Spleen (tissue), 11 donors: ENCODE data around the gene SYNGR2. TPM values are rescaled to one million over a fixed set of nuclear protein-coding genes. Genes with fewer than 3 reads are reported as not detected.

Experiments
- DNase-seq: peaks from one replicate; pipeline ENCODE4 v3.0.0-alpha.2; 2020
- H3K27ac ChIP-seq, 8 donors: fragments of 200-600 bp; sonication (generic) in 7 of 8; 1 replicate in 4 of 8; 2 replicates in 4 of 8; pipeline versions ENCODE4 v1.5.0 to v1.8.0; 2016 to 2021; ENCODE audit warnings: inconsistent platforms in 4 of 8, mild to moderate bottlenecking in 4 of 8, moderate library complexity in 1 of 8
- H3K27me3 ChIP-seq, 7 donors: fragments of 200-600 bp; sonication (generic) in 6 of 7; replicated peaks in 1 of 7; 1 replicate in 4 of 7; 2 replicates in 3 of 7; pipeline versions ENCODE4 v1.5.0 to v1.8.0; 2016 to 2021; ENCODE audit warnings: inconsistent platforms in 3 of 7, mild to moderate bottlenecking in 1 of 7
- H3K36me3 ChIP-seq, 6 donors: fragments of 200-600 bp; sonication (generic) in 5 of 6; 1 replicate in 4 of 6; 2 replicates in 2 of 6; pipeline versions ENCODE4 v1.5.0 to v1.8.0; 2016 to 2021; ENCODE audit warnings: inconsistent platforms in 2 of 6
- H3K4me1 ChIP-seq, 6 donors: fragments of 200-600 bp; sonication (generic) in 5 of 6; 1 replicate in 3 of 6; 2 replicates in 3 of 6; pipeline versions ENCODE4 v1.5.0 to v1.8.0; 2016 to 2021; ENCODE audit warnings: inconsistent platforms in 3 of 6
- H3K4me3 ChIP-seq, 8 donors: fragments of 200-600 bp; sonication (generic) in 7 of 8; 1 replicate in 4 of 8; 2 replicates in 4 of 8; pipeline versions ENCODE4 v1.5.0 to v1.8.0; 2016 to 2021; ENCODE audit warnings: inconsistent platforms in 4 of 8, mild to moderate bottlenecking in 4 of 8, moderate library complexity in 2 of 8
- H3K9me3 ChIP-seq, 8 donors: fragments of 200-600 bp; sonication (generic) in 7 of 8; 1 replicate in 4 of 8; 2 replicates in 4 of 8; pipeline versions ENCODE4 v1.5.0 to v1.8.0; 2016 to 2021; ENCODE audit warnings: inconsistent platforms in 4 of 8
- POLR2A ChIP-seq, 3 donors: fragments of 450-650 bp; IDR thresholded peaks; one replicate each; pipeline ENCODE4 v1.5.1; 2017; ENCODE audit warnings: antibody characterized with exemption in 3 of 3, mild to moderate bottlenecking in 1 of 3
- POLR2AphosphoS5 ChIP-seq, 3 donors: sonication (generic); formaldehyde crosslinking; IDR thresholded peaks; one replicate each; pipeline ENCODE4 v1.5.1; 2017; ENCODE audit warnings: antibody characterized with exemption in 3 of 3
- WGBS, 5 donors: extraction: QIAGEN DNeasy Blood & Tissue Kit in 3 of 5; methylation state at CpG; one replicate each; pipeline versions ENCODE4 v1.1.5 to v1.1.7; 2013 to 2018; 5-methylcytosine and 5-hydroxymethylcytosine counted together
- intact Hi-C: fragments of 100-400 bp; cut with DNase I; formaldehyde crosslinking; loops from one replicate; pipeline ENCODE4 v1.15.0; 2023; ENCODE audit warnings: low total_unique reads
- polyA plus RNA-seq, 3 donors: library from polyadenylated mRNA; stranded (reverse); fragments of 200-250 nt; gene quantifications; one replicate each; pipeline ENCODE4 v1.2.1, GENCODE V29; 2013
- total RNA-seq, 7 donors: library from RNA; depleted of rRNA in 3 of 7; stranded (reverse); fragments of >200 nt in 3 of 7; fragmentation: NEBNext Ultra II Directional in 4 of 7; extraction: Animal tissue kit (Norgen Biotek cat#: 25700) in 4 of 7; gene quantifications; one replicate each; pipeline versions ENCODE4 v1.1.0 to v1.2.1, GENCODE V29; 2016 to 2021
- TF ChIP-seq, protein P1 (sequence below), 11 experiments: fragments of 200-600 bp in 7 of 11; fragments of 450-650 bp in 4 of 11; sonication (generic) in 4 of 11; IDR thresholded peaks in 8 of 11; conservative IDR thresholded peaks in 3 of 11; 1 replicate in 7 of 11; 2 replicates in 4 of 11; pipeline versions ENCODE4 v1.4.0 to v1.8.0; 2016 to 2021; ENCODE audit warnings: antibody characterized with exemption in 11 of 11, inconsistent platforms in 4 of 11, mild to moderate bottlenecking in 1 of 11
- donor health status: healthy with polysubstance abuse.
- donor health status: DM: no; HTN: no; CAD: no; lungs with moderate emphysema.
- donor health status: DM: no; HTN: no; CAD: no.
- donor health status: Bipolar disorder and iron deficiency.
- donor health status: healthy.
- donor health status: DM: no; HTN: no; CAD: no.
- donor health status: DM: yes; HTN: yes; CAD: no.

The SYNGR2 gene
- total and polyA plus RNA-seq, 10 donors = 107 to 201 (median 144) TPM

DNA sequence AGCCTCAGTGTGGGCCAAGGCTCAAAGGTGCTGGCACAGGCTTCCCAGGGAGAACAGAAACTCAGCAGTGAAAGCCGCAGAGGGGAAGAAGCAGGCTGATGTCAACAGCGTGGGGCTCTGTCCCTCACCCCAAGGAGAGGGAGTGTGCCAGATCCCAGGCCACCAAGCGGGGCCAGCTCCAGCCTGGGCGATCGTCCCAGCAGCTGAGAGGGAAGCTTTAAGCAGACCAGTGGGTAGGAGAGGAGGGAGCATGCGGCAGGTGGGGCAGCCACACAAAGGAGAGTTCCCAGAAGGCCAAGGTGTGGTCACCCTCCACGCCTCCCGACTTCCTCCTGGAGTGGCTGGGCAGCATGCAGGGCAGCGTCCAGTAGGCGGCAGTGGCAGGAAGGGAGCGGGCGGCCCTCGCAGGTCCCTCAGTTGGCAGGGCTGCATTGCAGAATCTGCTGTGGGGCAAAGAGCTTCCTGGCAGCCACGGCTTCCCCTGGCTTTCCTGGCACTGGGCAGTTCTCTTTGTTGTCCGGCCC is 6.0 kb downstream of the SYNGR2 start:
- 25 to 59% (median 33%) methylated on average over 1 to 15 of the region's 15 CpGs for WGBS, 5 donors
- TF ChIP-seq, protein P1, sequence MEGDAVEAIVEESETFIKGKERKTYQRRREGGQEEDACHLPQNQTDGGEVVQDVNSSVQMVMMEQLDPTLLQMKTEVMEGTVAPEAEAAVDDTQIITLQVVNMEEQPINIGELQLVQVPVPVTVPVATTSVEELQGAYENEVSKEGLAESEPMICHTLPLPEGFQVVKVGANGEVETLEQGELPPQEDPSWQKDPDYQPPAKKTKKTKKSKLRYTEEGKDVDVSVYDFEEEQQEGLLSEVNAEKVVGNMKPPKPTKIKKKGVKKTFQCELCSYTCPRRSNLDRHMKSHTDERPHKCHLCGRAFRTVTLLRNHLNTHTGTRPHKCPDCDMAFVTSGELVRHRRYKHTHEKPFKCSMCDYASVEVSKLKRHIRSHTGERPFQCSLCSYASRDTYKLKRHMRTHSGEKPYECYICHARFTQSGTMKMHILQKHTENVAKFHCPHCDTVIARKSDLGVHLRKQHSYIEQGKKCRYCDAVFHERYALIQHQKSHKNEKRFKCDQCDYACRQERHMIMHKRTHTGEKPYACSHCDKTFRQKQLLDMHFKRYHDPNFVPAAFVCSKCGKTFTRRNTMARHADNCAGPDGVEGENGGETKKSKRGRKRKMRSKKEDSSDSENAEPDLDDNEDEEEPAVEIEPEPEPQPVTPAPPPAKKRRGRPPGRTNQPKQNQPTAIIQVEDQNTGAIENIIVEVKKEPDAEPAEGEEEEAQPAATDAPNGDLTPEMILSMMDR (IDR thresholded peaks at IDR 0.05 in 8 of 11, conservative IDR thresholded peaks at IDR 0.05 in 3 of 11) = peak; percentile 39 to 85 (median 58)
- no peak for TF ChIP-seq POLR2A (IDR thresholded peaks at IDR 0.05)
- TF ChIP-seq POLR2AphosphoS5 (IDR thresholded peaks at IDR 0.05) = peak; percentile 87 to 94 (median 88)
- H3K4me1 ChIP-seq = peaks cover 72 to 95% (median 81%) of the 10 kb centered on the region in 6 donors
- H3K4me3 ChIP-seq = peak overlapping the region in 3 of 8 donors; percentile 5 to 93 (median 5)
- intact Hi-C loops = no loop called here
- no peaks in the 10 kb centered on the region for H3K9me3 ChIP-seq
- no peaks in the 10 kb centered on the region for H3K27me3 ChIP-seq
- peak overlapping the region; percentile 75 to 96 (median 86) for H3K27ac ChIP-seq
- H3K36me3 ChIP-seq = peaks cover 0 to 53% (median 16%) of the 10 kb centered on the region in 6 donors
- peak; percentile 94 for DNase-seq

DNA sequence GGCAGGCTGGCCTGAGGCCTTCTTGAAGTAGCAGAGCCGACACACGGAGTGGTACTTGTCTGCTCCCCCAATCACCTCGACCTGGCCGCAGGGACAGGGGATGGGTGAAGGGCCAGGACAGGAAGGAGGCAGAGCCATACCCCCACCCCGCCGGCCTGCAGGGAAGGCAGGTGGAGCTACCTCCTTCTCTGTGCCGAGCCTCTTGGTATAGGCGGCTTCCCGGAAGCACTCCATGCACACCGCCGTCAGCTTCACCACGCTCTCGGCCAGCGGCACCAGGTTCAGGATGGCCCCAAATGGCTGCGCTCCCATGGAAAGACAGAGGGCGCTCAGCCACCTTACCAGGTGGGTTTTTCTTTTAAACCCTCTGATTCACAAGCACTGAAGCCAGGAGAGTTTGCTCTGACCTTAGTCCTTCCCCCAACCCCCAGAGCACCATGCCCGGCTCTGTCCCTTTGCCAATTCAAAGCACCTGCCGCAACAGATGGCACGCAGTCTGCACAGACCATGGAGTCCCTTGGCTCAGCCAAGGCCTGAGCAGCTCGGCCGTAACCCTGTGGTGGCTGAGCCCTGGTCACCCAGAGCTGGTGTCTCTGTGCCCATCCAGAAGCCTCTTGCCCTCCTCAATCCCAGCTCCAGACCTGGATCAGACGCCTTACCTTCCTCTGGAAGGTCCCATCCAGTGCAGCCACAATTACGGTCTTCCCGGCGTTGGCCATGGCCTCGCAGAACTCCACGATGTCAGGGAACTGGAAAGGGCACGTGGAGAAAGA is 6.7 kb downstream of the SYNGR2 start:
- Histone ChIP-seq H3K9me3 (no peaks in the 10 kb centered on the region), H3K27ac (peak overlapping the region; percentile 75 to 96 (median 86)), H3K27me3 (no peaks in the 10 kb centered on the region), H3K4me3 (peak overlapping the region in 1 of 8 donors; percentile 93), H3K36me3 (peaks cover 0 to 51% (median 16%) of the 10 kb centered on the region in 6 donors), H3K4me1 (peaks cover 68 to 95% (median 81%) of the 10 kb centered on the region in 6 donors)
- TF ChIP-seq, protein P1 (IDR thresholded peaks at IDR 0.05 in 8 of 11, conservative IDR thresholded peaks at IDR 0.05 in 3 of 11) = peak in 3 of 11 experiments; percentile 1 to 15 (median 5)
- TF ChIP-seq POLR2A (IDR thresholded peaks at IDR 0.05) = no peak
- peak in 1 of 3 donors; percentile 64 for TF ChIP-seq POLR2AphosphoS5 (IDR thresholded peaks at IDR 0.05)
- WGBS, 5 donors = 70 to 83% (median 76%) methylated on average over 21 to 28 of the region's 28 CpGs
- no peak for DNase-seq
- intact Hi-C loops = loop anchor here (5.0 kb wide), 1 partner anchor 63 kb away; no protein-coding TSS in a partner anchor

DNA sequence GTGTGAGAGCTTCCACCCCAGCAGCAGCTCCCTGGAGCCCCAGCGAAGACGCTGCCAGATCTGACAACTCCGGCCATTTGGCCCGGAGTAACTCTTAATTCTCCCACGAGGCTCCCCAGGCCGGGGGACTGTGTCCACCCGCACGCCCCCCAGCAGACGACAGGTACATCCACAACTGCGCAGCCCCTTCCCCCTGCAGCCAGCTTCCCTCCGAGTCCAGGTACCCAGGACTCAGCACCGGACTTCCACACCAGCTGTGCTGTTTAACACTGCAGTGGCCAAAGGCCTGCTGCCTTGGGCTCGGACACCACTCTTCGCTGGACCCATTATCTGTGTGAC is 7.2 kb downstream of the SYNGR2 start:
- Histone ChIP-seq H3K36me3 (peaks cover 0 to 46% (median 15%) of the 10 kb centered on the region in 6 donors), H3K27ac (peak overlapping the region in 6 of 8 donors; percentile 75 to 96 (median 88)), H3K4me1 (peaks cover 68 to 95% (median 81%) of the 10 kb centered on the region in 6 donors), H3K9me3 (no peaks in the 10 kb centered on the region), H3K27me3 (no peaks in the 10 kb centered on the region), H3K4me3 (no peak overlapping the region)
- intact Hi-C loops = loop anchor here (5.0 kb wide), 1 partner anchor 63 kb away; no protein-coding TSS in a partner anchor
- WGBS, 5 donors = 80 to 90% (median 86%) methylated on average over 2 to 14 of the region's 14 CpGs
- TF ChIP-seq POLR2AphosphoS5 (IDR thresholded peaks at IDR 0.05) (no peak), POLR2A (IDR thresholded peaks at IDR 0.05) (no peak)
- TF ChIP-seq, protein P1 (IDR thresholded peaks at IDR 0.05 in 8 of 11, conservative IDR thresholded peaks at IDR 0.05 in 3 of 11) = no peak
- DNase-seq = no peak

DNA sequence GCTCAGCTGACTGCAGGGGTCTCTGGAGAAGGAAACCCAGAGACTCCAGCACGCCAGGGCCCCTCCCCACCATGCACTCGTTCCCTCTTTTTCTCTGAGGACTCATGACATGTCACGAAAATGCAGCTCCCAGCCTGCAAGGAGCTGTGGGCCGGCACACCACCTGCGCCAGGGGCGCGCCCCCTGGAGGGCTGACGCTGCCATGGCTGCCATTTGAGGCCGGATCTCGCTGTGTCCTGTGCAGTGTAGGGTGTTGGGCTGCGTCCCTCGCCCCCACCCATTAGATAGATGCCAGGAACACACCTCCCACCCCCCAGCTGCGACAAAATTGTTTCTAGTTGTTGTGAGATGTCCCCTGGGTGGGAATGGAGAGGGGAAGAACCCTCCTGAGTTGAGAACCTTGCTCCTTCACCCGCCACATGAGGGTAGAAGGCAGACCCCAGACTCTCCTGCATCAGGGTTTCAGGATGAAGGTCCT is 8.2 kb downstream of the SYNGR2 start:
- H3K27ac ChIP-seq = peak overlapping the region in 4 of 8 donors; percentile 85 to 96 (median 92)
- H3K4me3 ChIP-seq = no peak overlapping the region
- no peaks in the 10 kb centered on the region for H3K27me3 ChIP-seq
- DNase-seq = peak; percentile 96
- WGBS, 5 donors = 14 to 25% (median 15%) methylated on average over 11 to 14 of the region's 14 CpGs
- H3K9me3 ChIP-seq = no peaks in the 10 kb centered on the region
- TF ChIP-seq POLR2AphosphoS5 (IDR thresholded peaks at IDR 0.05) (peak; percentile 82 to 92 (median 85)), POLR2A (IDR thresholded peaks at IDR 0.05) (no peak)
- TF ChIP-seq, protein P1 (IDR thresholded peaks at IDR 0.05 in 8 of 11, conservative IDR thresholded peaks at IDR 0.05 in 3 of 11) = peak; percentile 86 to 98 (median 93)
- H3K4me1 ChIP-seq = peaks cover 61 to 90% (median 75%) of the 10 kb centered on the region in 6 donors
- intact Hi-C loops = loop anchor here (5.0 kb wide), 1 partner anchor 64 kb away; no protein-coding TSS in a partner anchor
- H3K36me3 ChIP-seq = peaks cover 0 to 44% (median 7%) of the 10 kb centered on the region in 6 donors
